Activated CD8-positive, alpha-beta T cell treated with anti-CD3 and anti-CD28 coated beads for 36 hours (primary cell): ENCODE measurements around the gene FLOT2. TPM values are rescaled to one million over a fixed set of nuclear protein-coding genes. Genes with fewer than 3 reads are reported as not detected.

Source experiments
- ATAC-seq: fragments of 200-7000 bp; cut with Tn5 transposase; one replicate; pipeline ENCODE4 v1.10.0; 2021; ENCODE audit warnings: mild to moderate bottlenecking, moderate library complexity
- CTCF ChIA-PET: fragments of 350-600 bp; sonication (Branson Sonifier 250); formaldehyde crosslinking; loops from one replicate; lab custom pipeline; 2021; ENCODE audit warnings: antibody characterized with exemption; lab: Charles Lee
- POLR2A ChIA-PET: fragments of 350-600 bp; sonication (Branson Sonifier 250); formaldehyde crosslinking; loops from one replicate; lab custom pipeline; 2021; ENCODE audit warnings: antibody characterized with exemption; lab: Charles Lee
- DNase-seq: peaks from one replicate; pipeline ENCODE4 v3.0.0-alpha.2; 2020
- H3K27ac Mint-ChIP-seq: one replicate; pipeline ENCODE4 v1.8.0; 2021; ENCODE audit warnings: mild to moderate bottlenecking, mixed read lengths
- H3K27me3 Mint-ChIP-seq: one replicate; pipeline ENCODE4 v1.8.0; 2021; ENCODE audit warnings: mixed read lengths
- H3K36me3 Mint-ChIP-seq: one replicate; pipeline ENCODE4 v1.8.0; 2021; ENCODE audit warnings: low read depth, mixed read lengths
- H3K4me1 Mint-ChIP-seq: one replicate; pipeline ENCODE4 v1.8.0; 2021; ENCODE audit warnings: low read depth, mixed read lengths
- H3K4me3 Mint-ChIP-seq: one replicate; pipeline ENCODE4 v1.8.0; 2021; ENCODE audit warnings: mild to moderate bottlenecking, moderate library complexity, mixed read lengths
- H3K9me3 Mint-ChIP-seq: one replicate; pipeline ENCODE4 v1.8.0; 2021; ENCODE audit warnings: mixed read lengths
- intact Hi-C: fragments of 100-400 bp; cut with micrococcal nuclease; formaldehyde crosslinking; loops from one replicate; pipeline ENCODE4 v1.10.0; 2022
- total RNA-seq, 2 experiments: library from RNA; stranded (reverse); gene quantifications; one replicate each; pipeline ENCODE4 v1.2.3, GENCODE V29; 2021
- TF ChIP-seq, protein P1 (sequence below): fragments of 200-600 bp; IDR thresholded peaks from one replicate; pipeline ENCODE4 v1.8.0; 2022; ENCODE audit warnings: antibody characterized with exemption, mild to moderate bottlenecking

FLOT2 gene
- total RNA-seq, 2 experiments from 2014 or later: 59.7 to 60.1 TPM

DNA sequence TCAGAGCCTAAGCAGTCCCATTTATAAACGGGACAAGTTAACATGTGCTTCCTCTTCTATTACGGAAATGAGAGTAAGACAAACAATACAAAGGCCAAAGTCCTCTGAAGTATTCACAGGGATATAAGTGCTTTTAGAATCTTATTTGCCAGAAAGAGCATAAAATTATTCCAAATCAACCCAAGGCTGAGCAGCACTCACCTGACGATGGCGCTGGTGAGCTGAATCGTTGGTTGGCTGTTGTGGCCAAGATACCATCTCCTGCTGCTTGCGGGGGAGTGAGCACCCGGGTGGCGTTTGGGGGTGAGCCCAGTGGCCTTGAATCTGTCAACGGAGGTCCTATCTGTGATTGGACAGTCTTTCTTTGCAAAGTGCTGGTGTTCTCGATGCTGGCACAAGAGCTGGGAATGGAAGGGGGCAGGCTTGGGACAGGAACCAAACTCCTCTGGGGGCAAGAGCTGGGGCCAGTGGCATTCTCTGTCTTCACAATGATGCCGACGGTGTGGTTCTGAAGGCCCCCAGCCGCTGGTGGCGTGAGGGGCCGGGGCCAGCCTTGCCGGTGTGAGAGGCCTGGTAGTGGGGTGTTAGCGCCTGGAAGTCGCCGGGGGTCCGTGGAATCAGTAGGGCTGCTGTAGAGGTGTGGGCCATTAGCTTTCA lies 14.9 kb upstream of the FLOT2 start:
- ATAC-seq (peak; percentile 38), DNase-seq (peak; percentile 43)
- ChIA-PET POLR2A (interaction anchor here (1.5 to 2.1 kb wide), 3 partner anchors 10 to 70 kb away, joined by 5 to 6 read pairs (median 6); partner anchors contain the start of genes DHRS13 and FAM222B), CTCF (interaction anchor here (1.0 to 3.6 kb wide), 13 partner anchors 9 to 185 kb away, joined by 3 to 15 read pairs (median 4); partner anchors contain the start of genes DHRS13 and TLCD1)
- Mint-ChIP-seq H3K4me3 (no peak overlapping the region), H3K27me3 (no peaks in the 10 kb centered on the region), H3K27ac (no peak overlapping the region), H3K9me3 (peaks cover 4% of the 10 kb centered on the region), H3K36me3 (peaks cover 70% of the 10 kb centered on the region), H3K4me1 (peaks cover 13% of the 10 kb centered on the region)
- TF ChIP-seq, protein P1, sequence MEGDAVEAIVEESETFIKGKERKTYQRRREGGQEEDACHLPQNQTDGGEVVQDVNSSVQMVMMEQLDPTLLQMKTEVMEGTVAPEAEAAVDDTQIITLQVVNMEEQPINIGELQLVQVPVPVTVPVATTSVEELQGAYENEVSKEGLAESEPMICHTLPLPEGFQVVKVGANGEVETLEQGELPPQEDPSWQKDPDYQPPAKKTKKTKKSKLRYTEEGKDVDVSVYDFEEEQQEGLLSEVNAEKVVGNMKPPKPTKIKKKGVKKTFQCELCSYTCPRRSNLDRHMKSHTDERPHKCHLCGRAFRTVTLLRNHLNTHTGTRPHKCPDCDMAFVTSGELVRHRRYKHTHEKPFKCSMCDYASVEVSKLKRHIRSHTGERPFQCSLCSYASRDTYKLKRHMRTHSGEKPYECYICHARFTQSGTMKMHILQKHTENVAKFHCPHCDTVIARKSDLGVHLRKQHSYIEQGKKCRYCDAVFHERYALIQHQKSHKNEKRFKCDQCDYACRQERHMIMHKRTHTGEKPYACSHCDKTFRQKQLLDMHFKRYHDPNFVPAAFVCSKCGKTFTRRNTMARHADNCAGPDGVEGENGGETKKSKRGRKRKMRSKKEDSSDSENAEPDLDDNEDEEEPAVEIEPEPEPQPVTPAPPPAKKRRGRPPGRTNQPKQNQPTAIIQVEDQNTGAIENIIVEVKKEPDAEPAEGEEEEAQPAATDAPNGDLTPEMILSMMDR: no peak
- intact Hi-C loops: no loop called here

DNA sequence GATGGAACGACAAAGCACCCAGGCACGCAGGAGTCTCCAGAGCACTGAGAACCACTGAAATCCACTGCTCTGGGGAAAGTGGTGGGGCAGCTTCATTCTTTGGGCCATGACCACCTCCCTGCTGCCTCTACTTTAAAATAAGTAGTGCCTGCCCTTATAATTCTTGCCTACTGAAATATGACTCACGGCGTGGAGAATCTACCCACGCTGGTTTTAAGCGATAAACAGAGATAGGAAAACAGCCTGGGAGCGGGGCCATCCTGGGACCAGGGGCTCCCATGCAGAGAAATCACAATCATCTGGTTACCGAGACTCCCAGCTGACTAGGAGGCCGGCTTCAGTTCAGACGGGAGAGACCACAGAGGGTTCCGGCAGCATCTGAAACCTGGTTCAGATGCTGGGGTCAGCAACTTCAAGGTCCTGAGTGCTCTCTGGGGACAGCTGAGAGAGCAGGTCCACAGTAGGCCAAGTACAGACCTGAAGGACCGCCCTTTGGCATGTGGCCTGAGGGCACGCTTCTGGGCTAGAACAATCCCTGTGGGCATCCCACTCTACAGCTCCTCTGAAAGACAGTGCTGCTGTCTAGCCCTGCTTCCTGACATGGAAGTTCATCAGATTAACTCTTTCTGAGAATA lies 14.0 kb upstream of the FLOT2 start:
- no peaks in the 10 kb centered on the region for H3K27me3 Mint-ChIP-seq
- peaks cover 63% of the 10 kb centered on the region for H3K36me3 Mint-ChIP-seq
- DNase-seq (no peak), ATAC-seq (no peak)
- POLR2A ChIA-PET: interaction anchor here (0.7 to 1.7 kb wide), 5 partner anchors 9 to 23 kb away, joined by 3 to 6 read pairs (median 4); partner anchors contain the start of gene DHRS13
- H3K27ac Mint-ChIP-seq: no peak overlapping the region
- intact Hi-C loops: no loop called here
- no peak overlapping the region for H3K4me3 Mint-ChIP-seq
- H3K9me3 Mint-ChIP-seq: peaks cover 4% of the 10 kb centered on the region
- TF ChIP-seq, protein P1: no peak
- CTCF ChIA-PET: interaction anchor here (1.2 to 5.2 kb wide), 10 partner anchors 9 to 184 kb away, joined by 3 to 32 read pairs (median 5); partner anchors contain the start of genes DHRS13 and TLCD1
- H3K4me1 Mint-ChIP-seq: peaks cover 10% of the 10 kb centered on the region

DNA sequence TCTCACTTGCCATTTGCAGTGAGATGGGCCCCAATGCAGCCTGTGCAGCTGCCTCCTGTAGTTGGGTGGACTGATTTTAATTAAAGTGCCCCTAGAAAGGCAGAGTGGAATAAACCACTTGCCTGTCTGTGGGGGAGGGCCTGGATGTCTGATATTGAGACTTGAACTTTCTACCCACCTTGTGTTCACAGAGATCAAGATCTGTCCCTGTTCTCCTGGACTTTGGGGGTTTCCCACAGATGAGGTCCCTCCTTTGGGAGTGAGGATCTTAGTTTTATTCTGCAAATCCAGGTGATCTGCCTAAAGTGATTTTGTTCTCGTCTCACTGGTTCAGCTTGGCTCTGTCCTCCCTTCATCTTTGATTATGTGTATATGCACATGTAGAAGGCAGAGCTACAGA lies 13.0 kb upstream of the FLOT2 start:
- intact Hi-C loops: no loop called here
- Mint-ChIP-seq H3K27ac (no peak overlapping the region), H3K4me1 (peaks cover 11% of the 10 kb centered on the region), H3K4me3 (no peak overlapping the region), H3K27me3 (no peaks in the 10 kb centered on the region), H3K36me3 (peaks cover 56% of the 10 kb centered on the region), H3K9me3 (peaks cover 4% of the 10 kb centered on the region)
- TF ChIP-seq, protein P1: no peak
- ATAC-seq (no peak), DNase-seq (no peak)
- POLR2A ChIA-PET: interaction anchor here (0.7 to 1.7 kb wide), 8 partner anchors 8 to 118 kb away, joined by 3 to 6 read pairs (median 4); partner anchors contain the start of gene DHRS13
- CTCF ChIA-PET: interaction anchor here (0.8 to 5.2 kb wide), 10 partner anchors 8 to 183 kb away, joined by 3 to 32 read pairs (median 4); partner anchors contain the start of genes DHRS13 and TLCD1

DNA sequence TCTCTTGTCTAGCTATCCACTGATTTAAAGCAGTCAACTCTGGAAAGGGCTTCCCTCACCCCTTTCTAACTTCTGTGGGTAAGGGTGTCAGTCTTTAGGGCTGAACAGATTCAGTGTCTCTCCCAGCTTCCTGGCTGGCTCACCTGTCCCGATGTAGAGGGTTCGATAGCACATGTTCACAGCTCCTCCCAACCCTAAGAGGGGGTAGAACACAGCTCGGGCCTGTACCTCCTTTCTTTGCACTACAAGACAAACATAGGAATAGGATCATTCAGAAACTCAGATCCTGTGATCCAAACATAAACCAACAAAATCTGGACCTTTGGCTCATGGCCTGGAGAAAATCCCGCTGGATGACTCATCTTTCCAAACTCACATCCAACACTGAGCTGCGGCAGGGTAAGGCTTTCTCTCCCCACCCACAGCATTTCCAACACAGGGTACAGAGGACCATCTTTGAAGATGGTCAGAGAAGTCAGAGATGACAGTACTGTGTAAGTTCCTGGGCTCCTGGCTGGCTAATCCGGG lies 11.2 kb upstream of the FLOT2 start:
- H3K27ac Mint-ChIP-seq: peak overlapping the region; percentile 40
- TF ChIP-seq, protein P1: no peak
- H3K9me3 Mint-ChIP-seq: no peaks in the 10 kb centered on the region
- POLR2A ChIA-PET: interaction anchor here (0.9 to 1.2 kb wide), 2 partner anchors 10 to 18 kb away, joined by 3 read pairs; no protein-coding TSS in a partner anchor
- intact Hi-C loops: no loop called here
- no peak for ATAC-seq
- DNase-seq: no peak
- no peaks in the 10 kb centered on the region for H3K27me3 Mint-ChIP-seq
- peaks cover 42% of the 10 kb centered on the region for H3K36me3 Mint-ChIP-seq
- H3K4me3 Mint-ChIP-seq: no peak overlapping the region
- H3K4me1 Mint-ChIP-seq: peaks cover 2% of the 10 kb centered on the region
- CTCF ChIA-PET: interaction anchor here (0.8 to 5.2 kb wide), 10 partner anchors 11 to 180 kb away, joined by 3 to 32 read pairs (median 4); partner anchors contain the start of genes FLOT2 and NEK8
